ENCODE measurements around the gene LMO7.
"Not testable (repeated sequence)": the region's sequence is repeated elsewhere in the genome, so short reads cannot be mapped to it uniquely, and the experiment has no call there.

The LMO7 gene

GRCh38 chr13:75782985-75783384, 146.9 kb downstream of the LMO7 start:
- no peak for DNase-seq

- no peak for DNase-seq
Measured at GRCh38 chr13:75784003-75784402, 147.9 kb downstream of the LMO7 start.

GRCh38 chr13:75785130-75785529, 149.0 kb downstream of the LMO7 start:
- no peak for DNase-seq

- no peak for DNase-seq
Measured at GRCh38 chr13:75787249-75787928, 151.3 kb downstream of the LMO7 start.

- DNase-seq, result no peak
Measured at GRCh38 chr13:75788481-75788981, 152.4 kb downstream of the LMO7 start.

- no peak for DNase-seq
Measured at GRCh38 chr13:75789451-75790197, 153.5 kb downstream of the LMO7 start.

- DNase-seq, result no peak
Measured at GRCh38 chr13:75790198-75790970, 154.3 kb downstream of the LMO7 start.

GRCh38 chr13:75792526-75793187, 156.5 kb downstream of the LMO7 start:
- no peak for DNase-seq

GRCh38 chr13:75793188-75793567, 157.0 kb downstream of the LMO7 start:
- not testable (repeated sequence) for DNase-seq

- DNase-seq, result no peak
Measured at GRCh38 chr13:75794663-75795062, 158.5 kb downstream of the LMO7 start.

- DNase-seq, result no peak
Measured at GRCh38 chr13:75795274-75795673, 159.1 kb downstream of the LMO7 start.

- DNase-seq, result no peak
Measured at GRCh38 chr13:75796825-75797224, 160.7 kb downstream of the LMO7 start.

GRCh38 chr13:75797239-75797638, 161.1 kb downstream of the LMO7 start:
- no peak for DNase-seq

- no peak for DNase-seq
Measured at GRCh38 chr13:75797719-75798118, 161.6 kb downstream of the LMO7 start.

- DNase-seq, result no peak
Measured at GRCh38 chr13:75798353-75799255, 162.5 kb downstream of the LMO7 start.

GRCh38 chr13:75800545-75800944, 164.4 kb downstream of the LMO7 start:
- DNase-seq, result no peak

GRCh38 chr13:75801388-75801945, 165.3 kb downstream of the LMO7 start:
- DNase-seq, result no peak

GRCh38 chr13:75802161-75802560, 166.0 kb downstream of the LMO7 start:
- DNase-seq, result no peak

GRCh38 chr13:75803164-75803611, 167.1 kb downstream of the LMO7 start:
- DNase-seq, result no peak

GRCh38 chr13:75804054-75804453, 167.9 kb downstream of the LMO7 start:
- no peak for DNase-seq

GRCh38 chr13:75804605-75805004, 168.5 kb downstream of the LMO7 start:
- DNase-seq, result no peak
